Smooth muscle cell of the coronary artery (primary cell): ENCODE data around the gene CDH16. TPM values are rescaled to one million over a fixed set of nuclear protein-coding genes. Genes with fewer than 3 reads are reported as not detected.

Source experiments
- total RNA-seq: library from RNA; depleted of rRNA; stranded (reverse); fragments of >200 nt; gene quantifications from 2 replicates; pipeline ENCODE4 v1.2.3, GENCODE V29; 2014; ENCODE audit warnings: low replicate concordance

CDH16 gene, protein sequence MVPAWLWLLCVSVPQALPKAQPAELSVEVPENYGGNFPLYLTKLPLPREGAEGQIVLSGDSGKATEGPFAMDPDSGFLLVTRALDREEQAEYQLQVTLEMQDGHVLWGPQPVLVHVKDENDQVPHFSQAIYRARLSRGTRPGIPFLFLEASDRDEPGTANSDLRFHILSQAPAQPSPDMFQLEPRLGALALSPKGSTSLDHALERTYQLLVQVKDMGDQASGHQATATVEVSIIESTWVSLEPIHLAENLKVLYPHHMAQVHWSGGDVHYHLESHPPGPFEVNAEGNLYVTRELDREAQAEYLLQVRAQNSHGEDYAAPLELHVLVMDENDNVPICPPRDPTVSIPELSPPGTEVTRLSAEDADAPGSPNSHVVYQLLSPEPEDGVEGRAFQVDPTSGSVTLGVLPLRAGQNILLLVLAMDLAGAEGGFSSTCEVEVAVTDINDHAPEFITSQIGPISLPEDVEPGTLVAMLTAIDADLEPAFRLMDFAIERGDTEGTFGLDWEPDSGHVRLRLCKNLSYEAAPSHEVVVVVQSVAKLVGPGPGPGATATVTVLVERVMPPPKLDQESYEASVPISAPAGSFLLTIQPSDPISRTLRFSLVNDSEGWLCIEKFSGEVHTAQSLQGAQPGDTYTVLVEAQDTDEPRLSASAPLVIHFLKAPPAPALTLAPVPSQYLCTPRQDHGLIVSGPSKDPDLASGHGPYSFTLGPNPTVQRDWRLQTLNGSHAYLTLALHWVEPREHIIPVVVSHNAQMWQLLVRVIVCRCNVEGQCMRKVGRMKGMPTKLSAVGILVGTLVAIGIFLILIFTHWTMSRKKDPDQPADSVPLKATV
- under 0.01 TPM in 1 of 2 replicates, not detected in the other for total RNA-seq

DNA sequence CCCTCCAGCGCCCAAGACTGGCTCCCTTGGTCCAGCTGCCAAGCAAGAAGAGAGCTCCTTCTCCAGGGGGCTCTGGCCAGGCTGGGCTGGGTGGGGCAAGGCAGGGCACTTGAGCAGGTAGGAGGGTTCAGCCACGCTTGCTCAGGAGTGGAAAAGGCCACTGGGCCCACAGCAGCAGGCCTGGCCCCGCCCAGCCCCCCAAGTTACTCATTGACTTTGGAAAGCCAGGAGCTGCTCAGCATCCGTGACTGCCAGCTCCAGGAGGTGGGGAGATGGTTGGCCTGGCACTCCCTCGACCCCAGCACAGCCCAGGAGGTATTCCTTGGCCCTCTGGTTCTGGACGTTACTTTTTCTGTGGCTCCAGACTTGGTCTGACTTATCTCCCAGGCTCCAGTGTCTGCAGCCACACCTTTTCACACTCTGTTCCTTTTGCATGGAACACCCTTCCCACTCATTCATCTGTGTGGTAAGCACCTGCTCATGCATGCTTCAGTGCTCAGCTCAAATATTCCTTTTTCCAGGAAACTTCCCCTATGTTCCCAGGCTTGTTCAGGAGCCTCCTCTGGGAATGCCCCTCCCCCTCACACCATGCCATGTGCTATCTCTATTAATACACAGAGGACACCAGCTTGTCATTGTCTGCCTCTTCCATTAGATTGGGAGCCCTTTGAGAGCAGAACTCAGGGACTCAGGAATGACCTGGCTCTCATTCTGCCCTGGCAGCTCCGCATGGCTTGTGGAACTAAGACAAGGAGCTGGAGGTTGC, at the start of gene CDH16:
CDH16 (minus strand) TSS at position 83 of the 766 bp plus-strand sequence. CDS start 820 bp downstream, outside the sequence.

DNA sequence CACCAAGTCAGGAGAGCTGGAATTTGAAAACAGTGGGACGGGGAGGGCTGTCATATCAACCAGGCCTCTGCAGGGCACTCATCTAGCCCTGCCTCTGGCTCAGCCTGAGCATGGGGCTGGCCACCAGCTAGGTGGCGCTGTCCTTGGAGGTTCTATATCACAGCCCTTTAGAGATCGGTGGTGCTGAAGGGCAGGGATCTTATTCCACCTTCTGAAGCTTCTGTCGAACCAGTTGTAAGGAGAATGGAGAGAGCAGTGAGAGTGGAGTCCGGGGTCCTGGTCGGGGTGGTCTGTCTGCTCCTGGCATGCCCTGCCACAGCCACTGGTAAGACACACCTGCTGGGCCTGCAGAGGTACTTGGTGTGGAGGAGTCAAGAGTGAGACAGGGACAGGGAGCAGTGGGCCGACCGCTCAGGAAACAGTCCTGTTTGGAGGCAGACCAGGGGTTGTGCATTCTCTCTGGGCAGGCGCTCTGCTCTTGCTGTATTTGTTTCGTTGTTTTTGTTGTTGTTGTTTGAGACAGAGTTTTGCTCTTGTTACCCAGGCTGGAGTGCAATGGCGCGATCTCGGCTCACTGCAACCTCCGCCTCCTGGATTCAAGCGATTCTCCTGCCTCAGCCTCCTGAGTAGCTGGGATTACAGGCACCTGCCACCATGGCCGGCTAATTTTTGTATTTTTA, 42.5 kb upstream of the CDH16 start, which contains the start of gene CES3:
CES3 (plus strand) TSS at position 202 of the 680 bp plus-strand sequence; CDS start at position 244, 42 bp downstream.

DNA sequence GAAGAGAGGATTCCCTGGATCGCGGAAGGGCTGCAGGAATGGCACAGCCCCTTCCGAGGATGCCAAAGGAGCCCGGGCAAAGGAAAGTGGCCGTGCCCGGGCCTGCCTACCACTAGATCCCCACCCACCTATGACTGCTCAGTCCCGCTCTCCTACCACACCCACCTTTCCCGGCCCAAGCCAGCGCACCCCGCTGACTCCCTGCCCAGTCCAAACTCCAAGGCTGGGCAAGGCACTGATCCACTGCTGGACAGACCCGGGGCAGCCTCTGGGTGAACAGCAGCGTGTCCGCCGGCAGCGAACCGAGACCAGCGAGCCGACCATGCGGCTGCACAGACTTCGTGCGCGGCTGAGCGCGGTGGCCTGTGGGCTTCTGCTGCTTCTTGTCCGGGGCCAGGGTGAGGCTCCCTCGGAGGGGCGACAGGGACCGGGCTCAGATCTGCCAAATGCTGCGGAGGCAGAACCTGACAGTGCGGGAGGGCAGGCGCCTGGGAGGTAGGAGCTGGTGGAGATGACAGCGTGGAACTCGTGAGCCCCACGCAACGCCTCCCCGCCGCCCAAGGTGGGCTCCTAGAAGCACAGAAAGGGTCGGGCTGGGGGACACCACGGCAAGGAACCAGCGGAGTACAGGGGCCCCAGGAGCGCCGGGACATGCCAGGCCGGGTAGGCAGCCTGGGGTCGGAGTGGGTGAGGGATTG, 16.8 kb upstream of the CDH16 start, which contains the start of gene CES2:
CES2 (plus strand) TSS at position 203 of the 698 bp plus-strand sequence; CDS start at position 323, 120 bp downstream.

DNA sequence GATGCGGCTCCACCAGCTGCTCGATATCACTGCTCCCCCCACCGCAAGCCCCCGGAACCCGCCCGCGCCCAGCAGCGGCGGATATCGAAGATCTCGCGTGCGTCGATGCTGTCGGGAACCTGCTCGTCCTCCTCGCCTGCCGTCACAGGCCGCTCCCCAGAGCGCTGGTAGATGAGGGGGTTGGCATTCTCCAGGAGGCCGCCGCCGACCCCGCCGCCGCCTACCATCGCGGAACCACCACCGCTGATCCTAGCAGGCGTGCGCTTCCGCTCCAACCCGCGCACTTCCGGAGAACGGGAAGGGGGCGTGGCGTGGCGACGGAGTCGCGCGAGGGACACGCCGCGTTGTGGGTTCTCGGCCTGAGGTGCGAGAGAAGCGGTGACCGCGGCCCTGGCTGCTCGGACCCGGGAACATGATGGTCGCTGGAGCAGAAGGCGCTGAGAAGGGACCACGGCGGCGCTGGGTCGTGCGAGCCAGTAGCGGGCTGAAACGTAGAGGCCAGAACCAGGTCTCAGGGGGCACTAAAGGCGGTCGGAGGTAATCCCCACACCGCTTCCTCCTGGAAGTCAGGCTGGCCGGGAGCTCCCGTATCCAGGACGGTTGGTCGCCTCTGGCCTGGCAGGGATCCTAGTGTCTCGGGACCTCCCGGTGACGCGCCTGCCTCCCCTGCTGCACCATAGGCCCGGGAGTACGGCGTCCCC, 15.6 kb upstream of the CDH16 start, which contains the start of gene CIAO2B:
CIAO2B (minus strand) TSS at position 265 of the 701 bp plus-strand sequence; CDS start at position 227, 38 bp downstream.

DNA sequence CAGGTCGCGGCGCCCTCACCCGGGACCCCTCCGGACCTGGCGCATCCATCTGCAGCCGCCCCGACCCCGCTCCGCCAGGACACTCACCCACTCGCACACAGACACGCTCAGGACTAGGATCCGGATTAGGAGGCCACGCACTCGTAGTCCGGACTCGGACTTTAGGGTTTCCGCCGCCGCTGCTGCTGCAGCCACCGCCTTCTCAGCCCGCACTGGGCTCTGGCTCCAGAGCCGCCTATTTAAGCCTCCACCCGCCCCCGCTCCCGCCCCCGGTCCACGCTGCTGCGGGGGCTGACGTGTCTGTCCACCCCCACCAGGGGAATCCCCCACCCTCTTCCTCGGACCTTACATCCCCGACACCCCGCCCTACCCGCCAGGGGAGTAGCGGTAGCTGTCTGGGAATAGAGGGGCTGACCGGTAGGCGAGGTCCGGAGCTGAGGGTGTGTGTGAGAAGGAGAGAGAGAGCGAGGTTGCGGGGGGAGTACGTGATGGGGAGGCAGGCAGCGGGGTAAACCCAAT, 6.7 kb upstream of the CDH16 start, which contains the start of gene RRAD:
RRAD (minus strand) TSS at position 214 of the 519 bp plus-strand sequence. CDS start 356 bp downstream, outside the sequence.

DNA sequence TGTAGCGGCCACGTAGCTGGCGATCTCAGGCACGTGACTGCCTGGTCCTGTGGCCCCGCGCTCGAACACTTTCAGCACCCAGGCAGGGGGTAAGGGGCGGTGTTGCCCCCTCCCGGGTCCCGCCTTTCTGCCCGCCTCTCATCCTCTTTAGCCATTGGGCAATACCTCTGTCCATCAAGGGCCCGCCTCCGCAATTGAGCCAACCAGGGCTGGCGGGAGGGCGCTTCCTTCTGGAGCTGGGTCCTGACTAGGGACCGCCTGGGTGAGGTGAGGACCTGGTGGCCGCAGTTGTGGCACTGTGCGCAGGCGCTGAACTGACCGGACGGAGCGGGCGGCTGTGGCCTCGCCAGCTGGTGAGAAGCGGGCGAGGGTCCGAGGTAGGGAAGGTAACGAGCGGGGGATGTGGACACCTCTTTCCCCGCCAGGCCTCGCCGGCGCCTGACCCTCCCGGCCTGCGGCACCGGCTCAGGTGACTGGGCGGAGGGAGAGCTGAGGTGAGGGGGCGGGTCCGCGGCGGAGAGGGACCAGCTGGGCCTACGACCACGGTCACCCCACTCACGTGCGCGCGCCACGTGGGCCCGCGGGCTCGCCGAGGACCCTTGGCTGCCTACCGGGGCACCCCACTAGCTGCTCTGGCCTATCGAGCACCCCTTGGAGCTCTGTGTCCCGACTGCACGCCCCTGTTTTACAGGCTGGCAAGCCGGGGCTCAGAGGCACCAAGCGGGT, 38.2 kb downstream of the CDH16 start, which contains the start of gene PDP2:
PDP2 (plus strand) TSS at position 228 of the 726 bp plus-strand sequence. CDS start 3,770 bp downstream, outside the sequence.

Other genes with a start within 250 kb of the CDH16 start
- 9.6 and 17.3 TPM in 2 replicates for gene CMTM4, start 222.1 kb downstream of the CDH16 start, total RNA-seq
- gene DYNC1LI2, start 167.3 kb downstream of the CDH16 start, total RNA-seq = 63.7 and 175 TPM in 2 replicates
- gene TERB1, start 117.3 kb downstream of the CDH16 start, total RNA-seq = 0.08 TPM in 1 of 2 replicates, not detected in the other
- gene NAE1, start 87.9 kb downstream of the CDH16 start, total RNA-seq = 51.0 and 66.7 TPM in 2 replicates
- gene CA7, start 74.5 kb downstream of the CDH16 start, total RNA-seq = not detected in 2 replicates
- 5.4 and 6.5 TPM in 2 replicates for gene PDP2, start 38.4 kb downstream of the CDH16 start, total RNA-seq
- gene RRAD, start 6.7 kb upstream of the CDH16 start, total RNA-seq = 6.6 and 22.5 TPM in 2 replicates
- 244 and 278 TPM in 2 replicates for gene CIAO2B, start 15.5 kb upstream of the CDH16 start, total RNA-seq
- 14.9 and 18.0 TPM in 2 replicates for gene CES2, start 16.6 kb upstream of the CDH16 start, total RNA-seq
- gene CES3, start 42.4 kb upstream of the CDH16 start, total RNA-seq = under 0.01 and 0.38 TPM in 2 replicates
- gene CES4A, start 69.7 kb upstream of the CDH16 start, total RNA-seq = 0.90 and 3.3 TPM in 2 replicates
- gene CBFB, start 110.3 kb upstream of the CDH16 start, total RNA-seq = 92.9 and 108 TPM in 2 replicates
- 9.6 and 12.0 TPM in 2 replicates for gene PHAF1, start 191.1 kb upstream of the CDH16 start, total RNA-seq
- gene B3GNT9, start 232.1 kb upstream of the CDH16 start, total RNA-seq = 26.5 and 26.8 TPM in 2 replicates
- 19.4 TPM in 2 replicates for gene TRADD, start 241.0 kb upstream of the CDH16 start, total RNA-seq
- 7.2 and 8.4 TPM in 2 replicates for gene FBXL8, start 241.1 kb upstream of the CDH16 start, total RNA-seq
- 2.9 and 31.7 TPM in 2 replicates for gene HSF4, start 245.9 kb upstream of the CDH16 start, total RNA-seq